ENCODE data around the gene EIF5B. TPM values are rescaled to one million over a fixed set of nuclear protein-coding genes. Genes with fewer than 3 reads are reported as not detected.

Gene EIF5B
- total and polyA plus RNA-seq, 2 experiments from 2014 or later = 34.2 to 108 TPM

- no peak for TF ChIP-seq CTCF (conservative IDR thresholded peaks at IDR 0.05; ENCODE audit: low read depth in 2 of 2)
- TF ChIP-seq NANOG (IDR thresholded peaks at IDR 0.05; ENCODE audit: borderline replicate concordance) = no peak
- no peak for TF ChIP-seq EZH2 (IDR thresholded peaks at IDR 0.05; ENCODE audit: low read depth, unreplicated experiment)
- no peak for TF ChIP-seq REST (IDR thresholded peaks at IDR 0.05; ENCODE audit: unreplicated experiment)
- no peak for TF ChIP-seq ZNF331 (CRISPR knock-in tag; IDR thresholded peaks at IDR 0.05; ENCODE audit: low read depth)
- no peak for TF ChIP-seq JUNB (IDR thresholded peaks at IDR 0.05; ENCODE audit: unreplicated experiment)
These were observed 85.4 kb downstream of the EIF5B start (continued) for GRCh38 chr2:99422599-99422998.

DNA sequence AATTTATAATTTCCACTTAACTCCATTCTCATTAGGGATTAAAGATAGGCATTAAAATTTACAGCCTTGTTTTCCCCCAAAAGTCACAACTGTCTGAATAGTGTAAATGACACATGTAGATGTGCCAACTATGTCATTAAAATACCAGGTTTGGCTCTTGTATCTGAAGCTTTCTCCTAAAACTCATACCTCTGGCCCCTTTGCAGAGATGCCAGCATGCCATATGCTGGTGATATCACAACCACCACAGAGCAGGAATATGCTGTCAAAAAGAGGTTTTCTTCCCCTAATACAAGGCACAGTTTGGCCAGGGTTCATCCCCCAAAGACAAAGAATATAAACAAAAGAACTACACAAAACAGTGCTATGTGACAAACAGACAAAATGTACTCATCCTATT lies 87.2 kb downstream of the EIF5B start:
- H3K4me1 ChIP-seq (ENCODE audit: insufficient read depth) = no peaks in the 10 kb centered on the region
- peaks cover 2% of the 10 kb centered on the region; the same call in 1 of the 2 replicates for H4K20me1 ChIP-seq (replicated peaks; ENCODE audit: insufficient read depth)
- H3K4me3 ChIP-seq = no peak overlapping the region
- DNase-seq (ENCODE audit: low spot score) (no peak), ATAC-seq (no peak)
- H3K27ac ChIP-seq (ENCODE audit: low read depth) = no peak overlapping the region
- no peak overlapping the region for H3K27ac Mint-ChIP-seq
- H3K4me1 Mint-ChIP-seq = no peaks in the 10 kb centered on the region
- H3K79me2 ChIP-seq (replicated peaks; ENCODE audit: insufficient read depth) = peaks cover 10% of the 10 kb centered on the region; the same call in 1 of the 2 replicates
- no peaks in the 10 kb centered on the region for H3K9me2 ChIP-seq (ENCODE audit: insufficient read depth)
- H3F3A ChIP-seq (replicated peaks; ENCODE audit: low read depth) = no peaks in the 10 kb centered on the region
- H3K36me3 ChIP-seq (ENCODE audit: insufficient read depth) = peaks cover 16% of the 10 kb centered on the region
- no peaks in the 10 kb centered on the region for H3K9me3 Mint-ChIP-seq
- H3K4me2 ChIP-seq = no peak overlapping the region
- peaks cover 72% of the 10 kb centered on the region for H3K36me3 Mint-ChIP-seq (ENCODE audit: low read depth)
- H3K27me3 Mint-ChIP-seq (ENCODE audit: insufficient read depth, low read depth, poor library complexity) = peaks cover under 1% of the 10 kb centered on the region
- TF ChIP-seq ZNF114 (CRISPR knock-in tag; IDR thresholded peaks at IDR 0.05) = no peak
- H3K27me3 ChIP-seq (ENCODE audit: insufficient read depth) = no peaks in the 10 kb centered on the region
- no peak overlapping the region for H2AFZ ChIP-seq
- no peak overlapping the region for H3K4me3 Mint-ChIP-seq

DNA sequence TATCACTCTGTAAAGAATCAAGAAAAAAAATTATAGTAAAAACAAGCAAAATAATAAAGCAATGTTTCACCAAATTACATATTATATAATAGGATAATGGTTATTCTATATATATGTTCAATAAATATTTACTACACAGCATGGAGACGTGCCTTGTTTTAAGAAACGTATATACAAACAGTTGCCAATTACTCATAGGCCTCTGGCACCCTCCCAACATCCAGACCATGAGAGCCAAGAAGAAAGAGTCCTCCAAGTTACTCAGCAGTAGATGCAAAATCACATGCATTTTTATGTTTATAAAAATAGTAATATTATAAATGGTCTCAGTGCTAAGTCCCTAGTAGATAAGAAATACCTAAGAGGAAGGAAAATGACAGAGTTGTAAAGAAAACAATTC lies 87.8 kb downstream of the EIF5B start:
- Mint-ChIP-seq H3K4me1 (no peaks in the 10 kb centered on the region), H3K36me3 (ENCODE audit: low read depth) (peaks cover 72% of the 10 kb centered on the region), H3K9me3 (no peaks in the 10 kb centered on the region), H3K4me3 (no peak overlapping the region), H3K27me3 (ENCODE audit: insufficient read depth, low read depth, poor library complexity) (no peaks in the 10 kb centered on the region), H3K27ac (no peak overlapping the region)
- Histone ChIP-seq H3K4me2 (no peak overlapping the region), H3K9me2 (ENCODE audit: insufficient read depth) (no peaks in the 10 kb centered on the region), H3K79me2 (replicated peaks; ENCODE audit: insufficient read depth) (peaks cover 10% of the 10 kb centered on the region; the same call in 1 of the 2 replicates), H4K20me1 (replicated peaks; ENCODE audit: insufficient read depth) (peaks cover 2% of the 10 kb centered on the region; the same call in 1 of the 2 replicates), H3K27me3 (ENCODE audit: insufficient read depth) (no peaks in the 10 kb centered on the region), H2AFZ (no peak overlapping the region), H3K4me3 (no peak overlapping the region), H3F3A (replicated peaks; ENCODE audit: low read depth) (no peaks in the 10 kb centered on the region), H3K4me1 (ENCODE audit: insufficient read depth) (no peaks in the 10 kb centered on the region), H3K36me3 (ENCODE audit: insufficient read depth) (peaks cover 21% of the 10 kb centered on the region), H3K27ac (ENCODE audit: low read depth) (no peak overlapping the region)
- no peak for DNase-seq (ENCODE audit: low spot score)
- no peak for TF ChIP-seq JUNB (IDR thresholded peaks at IDR 0.05; ENCODE audit: unreplicated experiment)
- TF ChIP-seq EZH2phosphoT487 (IDR thresholded peaks at IDR 0.05; ENCODE audit: unreplicated experiment) = no peak
- TF ChIP-seq ZNF331 (CRISPR knock-in tag; IDR thresholded peaks at IDR 0.05; ENCODE audit: low read depth) = no peak
- TF ChIP-seq CREB1 (CRISPR knock-in tag; IDR thresholded peaks at IDR 0.05; ENCODE audit: low read depth) = no peak
- TF ChIP-seq CTCF (conservative IDR thresholded peaks at IDR 0.05; ENCODE audit: low read depth in 2 of 2) = no peak
- no peak for TF ChIP-seq EZH2 (IDR thresholded peaks at IDR 0.05; ENCODE audit: low read depth, unreplicated experiment)
- TF ChIP-seq POLR2AphosphoS5 (IDR thresholded peaks at IDR 0.05; ENCODE audit: low read depth) = no peak
- no peak for TF ChIP-seq NANOG (IDR thresholded peaks at IDR 0.05; ENCODE audit: borderline replicate concordance)
- TF ChIP-seq REST (IDR thresholded peaks at IDR 0.05; ENCODE audit: unreplicated experiment) = no peak
- no peak for TF ChIP-seq STAT1 (IDR thresholded peaks at IDR 0.05; ENCODE audit: unreplicated experiment)
- no peak for ATAC-seq
